ENCODE data around the gene SLAMF9.
"Not testable (repeated sequence)": the region's sequence is repeated elsewhere in the genome, so short reads cannot be mapped to it uniquely, and the experiment has no call there.

SLAMF9 gene

DNA sequence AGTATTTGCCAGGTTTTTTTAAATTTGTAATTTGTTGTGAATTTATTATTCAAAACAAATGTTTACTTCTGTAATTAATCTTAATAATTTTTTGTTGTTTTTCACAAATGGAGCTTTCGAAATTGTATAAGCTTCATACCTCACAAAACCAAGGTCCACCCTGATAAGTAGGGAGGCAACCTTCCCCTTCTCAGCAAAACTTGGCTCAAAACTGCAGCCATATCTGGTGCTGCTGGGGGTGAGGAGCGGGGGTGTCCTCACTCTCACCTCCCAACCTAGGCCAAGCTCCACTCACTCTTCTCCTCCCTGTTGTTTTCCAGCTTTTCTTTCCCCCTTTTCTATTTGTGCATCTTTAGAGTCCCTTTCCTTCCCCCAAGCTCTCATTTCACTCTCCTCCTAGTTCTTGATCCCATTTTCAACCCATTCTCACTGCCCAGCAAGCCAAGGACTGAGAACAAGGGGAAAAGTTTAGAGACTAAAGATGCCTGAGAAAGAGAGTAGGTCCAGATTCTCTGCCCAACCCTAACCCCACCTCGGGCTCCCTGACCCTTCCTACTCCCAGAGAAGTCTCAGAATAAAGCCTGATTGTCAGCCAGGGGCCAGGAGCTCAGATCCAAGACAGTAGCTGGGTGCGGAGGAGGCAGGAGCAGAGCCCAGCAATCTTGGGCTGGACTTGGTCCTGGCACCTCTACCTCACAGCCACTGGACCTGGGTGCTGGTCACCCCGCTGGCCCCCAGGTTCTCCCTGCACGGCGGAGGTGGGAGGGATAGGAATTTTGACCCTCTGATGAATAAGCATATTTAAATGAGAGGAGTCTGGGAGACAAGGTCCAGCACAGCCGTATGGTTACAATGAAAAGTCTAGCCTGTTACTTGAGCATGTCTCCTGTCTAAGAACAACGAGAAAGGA is 45.8 kb downstream of the SLAMF9 start:
- FAIRE-seq, result no peak
- no peak for DNase-seq (ENCODE audit: extremely low spot score, insufficient read length, low read depth)

- FAIRE-seq (no peak), DNase-seq (ENCODE audit: extremely low spot score, insufficient read length, low read depth) (no peak)
These were observed 47.1 kb downstream of the SLAMF9 start for GRCh38 chr1:159906960-159907359.

- FAIRE-seq; DNase-seq (ENCODE audit: extremely low spot score, insufficient read length, low read depth): not testable (repeated sequence)
These were observed 50.0 kb downstream of the SLAMF9 start for GRCh38 chr1:159904036-159904435.

DNA sequence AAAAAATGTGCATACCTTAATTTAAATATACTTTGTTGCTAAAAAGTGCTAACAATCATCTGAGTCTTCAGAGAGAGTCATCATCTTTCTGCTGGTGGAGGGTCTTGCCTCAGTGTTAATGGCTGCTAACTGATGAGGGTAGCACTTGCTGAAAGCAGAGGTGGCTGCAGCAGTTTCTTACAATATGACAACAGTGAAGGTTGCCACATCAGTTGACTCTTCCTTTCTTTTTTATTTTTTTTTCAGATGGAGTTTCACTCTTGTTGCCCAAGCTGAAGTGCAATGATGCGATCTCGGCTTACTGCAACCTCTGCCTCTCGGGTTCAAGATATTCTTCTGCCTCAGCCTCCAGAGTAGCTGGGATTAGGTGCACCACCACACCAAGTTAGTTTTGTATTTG is 51.5 kb downstream of the SLAMF9 start:
- no peak for FAIRE-seq

More for the DNA sequence above, 51.5 kb downstream of the SLAMF9 start:
- DNase-seq (ENCODE audit: extremely low spot score, insufficient read length, low read depth), result no peak

Measured in GM18507 (cell line).